HEK293 (cell line): ENCODE data around the gene THRA.

ENCODE experiments used
- REPIN1 ChIP-seq: fragments of 450-650 bp; formaldehyde crosslinking; IDR thresholded peaks from 2 replicates; pipeline ENCODE4 v1.5.1; 2017; ENCODE audit warnings: missing biosample characterization, missing genetic modification characterization, low read depth
- ZNF521 ChIP-seq: fragments of 450-650 bp; formaldehyde crosslinking; IDR thresholded peaks from 2 replicates; pipeline ENCODE4 v1.5.1; 2017; ENCODE audit warnings: missing biosample characterization, mild to moderate bottlenecking, missing genetic modification characterization
- ZNF529 ChIP-seq: fragments of 450-650 bp; formaldehyde crosslinking; IDR thresholded peaks from 2 replicates; pipeline ENCODE4 v1.5.1; 2017; ENCODE audit warnings: missing genetic modification characterization, missing biosample characterization; ENCODE audit not compliant: insufficient replicate concordance
- ZNF629 ChIP-seq: fragments of 450-650 bp; formaldehyde crosslinking; IDR thresholded peaks from 2 replicates; pipeline ENCODE4 v1.5.1; 2017; ENCODE audit warnings: missing biosample characterization, missing genetic modification characterization
- ZNF785 ChIP-seq: fragments of 450-650 bp; formaldehyde crosslinking; IDR thresholded peaks from 2 replicates; pipeline ENCODE4 v1.5.1; 2016; ENCODE audit warnings: missing biosample characterization, missing genetic modification characterization
- TF ChIP-seq, protein P1 (sequence below): fragments of 450-650 bp; formaldehyde crosslinking; IDR thresholded peaks from 2 replicates; pipeline ENCODE4 v1.5.1; 2016; ENCODE audit warnings: missing biosample characterization, missing genetic modification characterization
- TF ChIP-seq, protein P2 (sequence below): fragments of 450-650 bp; formaldehyde crosslinking; IDR thresholded peaks from 2 replicates; pipeline ENCODE4 v1.5.1; 2016; ENCODE audit warnings: missing biosample characterization, missing genetic modification characterization
- TF ChIP-seq, protein P3 (sequence below): fragments of 450-650 bp; formaldehyde crosslinking; optimal IDR thresholded peaks from 2 replicates; pipeline ENCODE3; 2016; ENCODE audit warnings: missing biosample characterization, mild to moderate bottlenecking, missing genetic modification characterization

DNA sequence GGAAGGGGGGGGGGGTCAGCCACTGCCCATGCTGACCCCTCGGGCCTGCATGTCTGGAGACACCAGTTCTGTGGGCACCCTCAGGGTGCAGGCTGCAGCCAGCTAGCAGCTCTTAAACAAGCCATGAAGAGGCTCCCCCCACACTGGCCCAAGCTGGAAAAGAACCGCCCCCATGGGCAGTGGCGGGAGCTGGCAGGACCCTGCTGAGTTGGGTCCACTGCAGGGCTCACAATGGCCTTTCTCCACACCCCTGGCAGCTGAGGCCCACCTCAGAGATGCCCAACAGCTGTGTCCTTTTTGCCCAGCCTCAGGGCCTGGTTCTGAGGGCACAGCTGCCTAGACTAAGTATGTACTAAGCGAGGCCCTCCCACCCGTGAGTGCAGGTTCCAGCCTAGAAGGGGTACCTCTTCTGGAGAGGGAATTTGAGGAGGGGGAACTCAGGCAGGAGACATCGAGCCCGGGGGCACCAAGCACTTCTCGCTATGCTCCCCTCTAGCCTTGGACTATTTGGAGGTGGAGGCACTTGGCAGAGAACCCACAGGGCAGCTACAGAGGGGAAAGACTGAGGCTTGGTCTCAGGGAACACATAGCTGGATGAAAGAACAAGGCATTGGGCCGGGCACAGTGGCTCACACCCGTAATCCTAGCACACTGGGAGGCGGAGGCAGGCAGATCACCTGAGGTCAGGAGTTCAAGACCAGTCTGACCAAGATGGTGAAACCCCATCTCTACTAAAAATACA is 3.2 kb downstream of the THRA start:
- TF ChIP-seq, protein P1, sequence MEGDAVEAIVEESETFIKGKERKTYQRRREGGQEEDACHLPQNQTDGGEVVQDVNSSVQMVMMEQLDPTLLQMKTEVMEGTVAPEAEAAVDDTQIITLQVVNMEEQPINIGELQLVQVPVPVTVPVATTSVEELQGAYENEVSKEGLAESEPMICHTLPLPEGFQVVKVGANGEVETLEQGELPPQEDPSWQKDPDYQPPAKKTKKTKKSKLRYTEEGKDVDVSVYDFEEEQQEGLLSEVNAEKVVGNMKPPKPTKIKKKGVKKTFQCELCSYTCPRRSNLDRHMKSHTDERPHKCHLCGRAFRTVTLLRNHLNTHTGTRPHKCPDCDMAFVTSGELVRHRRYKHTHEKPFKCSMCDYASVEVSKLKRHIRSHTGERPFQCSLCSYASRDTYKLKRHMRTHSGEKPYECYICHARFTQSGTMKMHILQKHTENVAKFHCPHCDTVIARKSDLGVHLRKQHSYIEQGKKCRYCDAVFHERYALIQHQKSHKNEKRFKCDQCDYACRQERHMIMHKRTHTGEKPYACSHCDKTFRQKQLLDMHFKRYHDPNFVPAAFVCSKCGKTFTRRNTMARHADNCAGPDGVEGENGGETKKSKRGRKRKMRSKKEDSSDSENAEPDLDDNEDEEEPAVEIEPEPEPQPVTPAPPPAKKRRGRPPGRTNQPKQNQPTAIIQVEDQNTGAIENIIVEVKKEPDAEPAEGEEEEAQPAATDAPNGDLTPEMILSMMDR, result no peak
- TF ChIP-seq, protein P2, sequence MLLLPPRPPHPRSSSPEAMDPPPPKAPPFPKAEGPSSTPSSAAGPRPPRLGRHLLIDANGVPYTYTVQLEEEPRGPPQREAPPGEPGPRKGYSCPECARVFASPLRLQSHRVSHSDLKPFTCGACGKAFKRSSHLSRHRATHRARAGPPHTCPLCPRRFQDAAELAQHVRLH (tag by site-specific recombination), result no peak
- TF ChIP-seq ZNF629 (no peak), ZNF521 (tag by site-specific recombination) (no peak), ZNF785 (tag by site-specific recombination) (no peak), REPIN1 (no peak), ZNF529 (tag by site-specific recombination) (no peak)
- TF ChIP-seq, protein P3, sequence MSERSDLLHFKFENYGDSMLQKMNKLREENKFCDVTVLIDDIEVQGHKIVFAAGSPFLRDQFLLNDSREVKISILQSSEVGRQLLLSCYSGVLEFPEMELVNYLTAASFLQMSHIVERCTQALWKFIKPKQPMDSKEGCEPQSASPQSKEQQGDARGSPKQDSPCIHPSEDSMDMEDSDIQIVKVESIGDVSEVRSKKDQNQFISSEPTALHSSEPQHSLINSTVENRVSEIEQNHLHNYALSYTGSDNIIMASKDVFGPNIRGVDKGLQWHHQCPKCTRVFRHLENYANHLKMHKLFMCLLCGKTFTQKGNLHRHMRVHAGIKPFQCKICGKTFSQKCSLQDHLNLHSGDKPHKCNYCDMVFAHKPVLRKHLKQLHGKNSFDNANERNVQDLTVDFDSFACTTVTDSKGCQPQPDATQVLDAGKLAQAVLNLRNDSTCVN, result no peak
